ENCODE data around the gene INPP5D.
"Not testable (repeated sequence)": the region's sequence is repeated elsewhere in the genome, so short reads cannot be mapped to it uniquely, and the experiment has no call there.

INPP5D gene

GRCh38 chr2:233117811-233118647 lies 57.9 kb downstream of the INPP5D start:
- no peak for DNase-seq (ENCODE audit: low read depth)

- no peak for DNase-seq (ENCODE audit: low read depth)
Measured at GRCh38 chr2:233118648-233119000, 58.5 kb downstream of the INPP5D start.

GRCh38 chr2:233119123-233119522 lies 59.0 kb downstream of the INPP5D start:
- DNase-seq (ENCODE audit: low read depth) = no peak

- no peak for DNase-seq (ENCODE audit: low read depth)
Measured at GRCh38 chr2:233119806-233120205, 59.7 kb downstream of the INPP5D start.

- no peak for DNase-seq (ENCODE audit: low read depth)
Measured at GRCh38 chr2:233120459-233120858, 60.3 kb downstream of the INPP5D start.

GRCh38 chr2:233121856-233122255 lies 61.7 kb downstream of the INPP5D start:
- no peak for DNase-seq (ENCODE audit: low read depth)

GRCh38 chr2:233122541-233122940 lies 62.4 kb downstream of the INPP5D start:
- no peak for DNase-seq (ENCODE audit: low read depth)

- not testable (repeated sequence) for DNase-seq (ENCODE audit: low read depth)
Measured at GRCh38 chr2:233123576-233123975, 63.4 kb downstream of the INPP5D start.

GRCh38 chr2:233124421-233125080 lies 64.4 kb downstream of the INPP5D start:
- DNase-seq (ENCODE audit: low read depth) = no peak

- DNase-seq (ENCODE audit: low read depth) = no peak
Measured at GRCh38 chr2:233125455-233126065, 65.4 kb downstream of the INPP5D start.

- DNase-seq (ENCODE audit: low read depth) = no peak
Measured at GRCh38 chr2:233129351-233129978, 69.3 kb downstream of the INPP5D start.

GRCh38 chr2:233130024-233130423 lies 69.9 kb downstream of the INPP5D start:
- no peak for DNase-seq (ENCODE audit: low read depth)

GRCh38 chr2:233130481-233131020 lies 70.4 kb downstream of the INPP5D start:
- DNase-seq (ENCODE audit: low read depth) = no peak

GRCh38 chr2:233131936-233132720 lies 72.0 kb downstream of the INPP5D start:
- DNase-seq (ENCODE audit: low read depth) = no peak

GRCh38 chr2:233133239-233133638 lies 73.1 kb downstream of the INPP5D start:
- no peak for DNase-seq (ENCODE audit: low read depth)

GRCh38 chr2:233135421-233135820 lies 75.3 kb downstream of the INPP5D start:
- no peak for DNase-seq (ENCODE audit: low read depth)

GRCh38 chr2:233137040-233137439 lies 76.9 kb downstream of the INPP5D start:
- DNase-seq (ENCODE audit: low read depth) = no peak

- DNase-seq (ENCODE audit: low read depth) = no peak
Measured at GRCh38 chr2:233140077-233140585, 80.0 kb downstream of the INPP5D start.

GRCh38 chr2:233140978-233141377 lies 80.8 kb downstream of the INPP5D start:
- no peak for DNase-seq (ENCODE audit: low read depth)

GRCh38 chr2:233141901-233142300 lies 81.8 kb downstream of the INPP5D start:
- no peak for DNase-seq (ENCODE audit: low read depth)

GRCh38 chr2:233142355-233142897 lies 82.3 kb downstream of the INPP5D start:
- DNase-seq (ENCODE audit: low read depth) = no peak

All from stimulated activated CD8-positive, alpha-beta memory T cell treated with anti-CD3 and anti-CD28 coated beads, Interleukin-12 subunit alpha, Interleukin-12 subunit beta, amount 100 ng/mL, for 4 hours (primary cell).